Stimulated activated memory B cell treated with anti-CD40 and anti-IgM and Interleukin-4, amounts not matched to agents 10 μg/mL and 1 μg/mL and 100 μg/mL, for 72 hours (primary cell): ENCODE data around the gene ARID1A.
A peak's percentile ranks its signal among the peaks of the same experiment; 100 is the strongest.
"Not testable (repeated sequence)": the region's sequence is repeated elsewhere in the genome, so short reads cannot be mapped to it uniquely, and the experiment has no call there.

Experiments
- ATAC-seq: fragments of 150-1000 bp; cut with Tn5 transposase; 2 replicates; pipeline ENCODE4 v1.10.0; 2021
- H3K27ac Mint-ChIP-seq: one replicate; pipeline ENCODE4 v1.8.0; 2022; ENCODE audit warnings: mild to moderate bottlenecking, mixed read lengths
- H3K27me3 Mint-ChIP-seq: one replicate; pipeline ENCODE4 v1.8.0; 2022; ENCODE audit warnings: mixed read lengths
- H3K36me3 Mint-ChIP-seq: one replicate; pipeline ENCODE4 v1.8.0; 2022; ENCODE audit warnings: mixed read lengths
- H3K4me1 Mint-ChIP-seq: one replicate; pipeline ENCODE4 v1.8.0; 2022; ENCODE audit warnings: mixed read lengths
- H3K4me3 Mint-ChIP-seq: one replicate; pipeline ENCODE4 v1.8.0; 2022; ENCODE audit warnings: mild to moderate bottlenecking, moderate library complexity, mixed read lengths
- H3K9me3 Mint-ChIP-seq: one replicate; pipeline ENCODE4 v1.8.0; 2022; ENCODE audit warnings: mixed read lengths

Gene ARID1A

GRCh38 chr1:26695356-26696118 is at the start of gene ARID1A:
TSS of gene ARID1A (plus strand) at chr1:26696015. CDS start at chr1:26696404, 389 bp downstream.
- peak; percentile 76 for ATAC-seq
- H3K27ac Mint-ChIP-seq = peak within 1 kb of the TSS; percentile 93
- no peaks in the 10 kb centered on the region for H3K9me3 Mint-ChIP-seq
- H3K36me3 Mint-ChIP-seq = peaks cover 6% of the 10 kb centered on the region
- peaks cover 33% of the 10 kb centered on the region for H3K4me1 Mint-ChIP-seq
- H3K27me3 Mint-ChIP-seq = no peaks in the 10 kb centered on the region
- H3K4me3 Mint-ChIP-seq = peak within 1 kb of the TSS; percentile 91

- Mint-ChIP-seq H3K9me3 (no peaks in the 10 kb centered on the region), H3K4me3 (no peak overlapping the region), H3K4me1 (no peaks in the 10 kb centered on the region), H3K27me3 (no peaks in the 10 kb centered on the region), H3K27ac (no peak overlapping the region), H3K36me3 (no peaks in the 10 kb centered on the region)
- ATAC-seq = no peak
Measured at GRCh38 chr1:26664802-26665201, 31.0 kb upstream of the ARID1A start.

- no peak for ATAC-seq
- no peaks in the 10 kb centered on the region for H3K9me3 Mint-ChIP-seq
- H3K4me3 Mint-ChIP-seq = no peak overlapping the region
- H3K4me1 Mint-ChIP-seq = no peaks in the 10 kb centered on the region
- H3K27ac Mint-ChIP-seq = no peak overlapping the region
- no peaks in the 10 kb centered on the region for H3K27me3 Mint-ChIP-seq
- H3K36me3 Mint-ChIP-seq = no peaks in the 10 kb centered on the region
Measured at GRCh38 chr1:26666855-26667254, 29.0 kb upstream of the ARID1A start.

- H3K27ac Mint-ChIP-seq, H3K4me1 Mint-ChIP-seq, H3K27me3 Mint-ChIP-seq, H3K36me3 Mint-ChIP-seq, ATAC-seq, H3K4me3 Mint-ChIP-seq, H3K9me3 Mint-ChIP-seq: not testable (repeated sequence)
Measured at GRCh38 chr1:26668106-26668786, 27.6 kb upstream of the ARID1A start.

- Mint-ChIP-seq H3K27me3 (no peaks in the 10 kb centered on the region), H3K9me3 (no peaks in the 10 kb centered on the region), H3K4me3 (peak overlapping the region; percentile 41), H3K36me3 (no peaks in the 10 kb centered on the region), H3K27ac (peak overlapping the region; percentile 55), H3K4me1 (peaks cover 12% of the 10 kb centered on the region)
- peak; percentile 96 for ATAC-seq
Measured at GRCh38 chr1:26677306-26678115, 18.3 kb upstream of the ARID1A start.

- peak overlapping the region; percentile 59 for H3K27ac Mint-ChIP-seq
- no peaks in the 10 kb centered on the region for H3K9me3 Mint-ChIP-seq
- no peaks in the 10 kb centered on the region for H3K27me3 Mint-ChIP-seq
- H3K36me3 Mint-ChIP-seq = no peaks in the 10 kb centered on the region
- peak; percentile 34 for ATAC-seq
- H3K4me3 Mint-ChIP-seq = no peak overlapping the region
- no peaks in the 10 kb centered on the region for H3K4me1 Mint-ChIP-seq
Measured at GRCh38 chr1:26684763-26685508, 10.9 kb upstream of the ARID1A start.

- no peak overlapping the region for H3K4me3 Mint-ChIP-seq
- no peaks in the 10 kb centered on the region for H3K4me1 Mint-ChIP-seq
- H3K27me3 Mint-ChIP-seq = no peaks in the 10 kb centered on the region
- no peak overlapping the region for H3K27ac Mint-ChIP-seq
- ATAC-seq = no peak
- H3K9me3 Mint-ChIP-seq = no peaks in the 10 kb centered on the region
- H3K36me3 Mint-ChIP-seq = no peaks in the 10 kb centered on the region
Measured at GRCh38 chr1:26686795-26687194, 9.0 kb upstream of the ARID1A start.

GRCh38 chr1:26689504-26689903 is 6.3 kb upstream of the ARID1A start:
- Mint-ChIP-seq H3K27ac (no peak overlapping the region), H3K9me3 (no peaks in the 10 kb centered on the region), H3K4me1 (peaks cover 25% of the 10 kb centered on the region), H3K4me3 (no peak overlapping the region), H3K36me3 (no peaks in the 10 kb centered on the region), H3K27me3 (no peaks in the 10 kb centered on the region)
- ATAC-seq = no peak

GRCh38 chr1:26690157-26690556 is 5.7 kb upstream of the ARID1A start:
- Mint-ChIP-seq H3K36me3 (no peaks in the 10 kb centered on the region), H3K9me3 (no peaks in the 10 kb centered on the region), H3K27ac (no peak overlapping the region), H3K4me3 (no peak overlapping the region), H3K4me1 (peaks cover 32% of the 10 kb centered on the region), H3K27me3 (no peaks in the 10 kb centered on the region)
- ATAC-seq = no peak

GRCh38 chr1:26690576-26691031 is 5.2 kb upstream of the ARID1A start:
- H3K9me3 Mint-ChIP-seq = no peaks in the 10 kb centered on the region
- no peak for ATAC-seq
- peaks cover 33% of the 10 kb centered on the region for H3K4me1 Mint-ChIP-seq
- no peaks in the 10 kb centered on the region for H3K27me3 Mint-ChIP-seq
- H3K4me3 Mint-ChIP-seq = no peak overlapping the region
- H3K27ac Mint-ChIP-seq = no peak overlapping the region
- no peaks in the 10 kb centered on the region for H3K36me3 Mint-ChIP-seq

- Mint-ChIP-seq H3K4me3 (peak overlapping the region; percentile 90), H3K36me3 (no peaks in the 10 kb centered on the region), H3K27ac (peak overlapping the region; percentile 93), H3K27me3 (no peaks in the 10 kb centered on the region), H3K9me3 (no peaks in the 10 kb centered on the region), H3K4me1 (peaks cover 33% of the 10 kb centered on the region)
- peak; percentile 65 for ATAC-seq
Measured at GRCh38 chr1:26692211-26692792, 3.5 kb upstream of the ARID1A start.

- Mint-ChIP-seq H3K27ac (peak overlapping the region; percentile 93), H3K4me1 (peaks cover 33% of the 10 kb centered on the region), H3K9me3 (no peaks in the 10 kb centered on the region), H3K36me3 (no peaks in the 10 kb centered on the region), H3K4me3 (peak overlapping the region; percentile 90), H3K27me3 (no peaks in the 10 kb centered on the region)
- ATAC-seq = peak; percentile 68
Measured at GRCh38 chr1:26692793-26693490, 2.9 kb upstream of the ARID1A start.

GRCh38 chr1:26693599-26694572 is 1.9 kb upstream of the ARID1A start:
- H3K27ac Mint-ChIP-seq = peak overlapping the region; percentile 93
- ATAC-seq = no peak
- H3K36me3 Mint-ChIP-seq = no peaks in the 10 kb centered on the region
- H3K4me3 Mint-ChIP-seq = peak overlapping the region; percentile 91
- peaks cover 33% of the 10 kb centered on the region for H3K4me1 Mint-ChIP-seq
- no peaks in the 10 kb centered on the region for H3K9me3 Mint-ChIP-seq
- H3K27me3 Mint-ChIP-seq = no peaks in the 10 kb centered on the region
